ENCODE results near the gene PIK3C2G. TPM values are rescaled to one million over a fixed set of nuclear protein-coding genes. Genes with fewer than 3 reads are reported as not detected.

Gene PIK3C2G
- total RNA-seq, 1 experiment from 2014 or later: not detected

- Histone ChIP-seq H3K23ac (ENCODE audit: insufficient read length, low read depth, low read length) (no peak overlapping the region), H3K79me2 (ENCODE audit: insufficient read depth, low read length) (no peaks in the 10 kb centered on the region), H3K4me2 (ENCODE audit: insufficient read depth, insufficient read length, low read length) (no peak overlapping the region), H3K9ac (ENCODE audit: extremely low read depth, insufficient read length, low read length) (no peak overlapping the region), H3K9me3 (ENCODE audit: control insufficient read depth, low read depth, low read length) (no peaks in the 10 kb centered on the region), H2BK5ac (ENCODE audit: insufficient read length, low read length) (no peak overlapping the region), H3K56ac (ENCODE audit: insufficient read length, low read depth, low read length) (no peak overlapping the region), H3K14ac (ENCODE audit: insufficient read depth, low read length) (no peak overlapping the region), H2BK12ac (ENCODE audit: insufficient read length, low read depth, low read length) (no peak overlapping the region), H4K8ac (replicated peaks; ENCODE audit: insufficient read length, low read depth, low read length) (no peak overlapping the region), H2AK5ac (ENCODE audit: insufficient read length, low read length) (no peak overlapping the region), H3K27ac (ENCODE audit: insufficient read length, low read depth, low read length) (no peak overlapping the region), H2BK20ac (ENCODE audit: low read depth, low read length, poor library complexity, severe bottlenecking) (no peak overlapping the region), H3K23me2 (ENCODE audit: insufficient read length, low read depth, low read length, poor library complexity, severe bottlenecking) (no peaks in the 10 kb centered on the region), H4K20me1 (ENCODE audit: control insufficient read depth, insufficient read depth, insufficient read length) (no peaks in the 10 kb centered on the region), H3K27me3 (ENCODE audit: insufficient read depth, low read length) (no peaks in the 10 kb centered on the region), H2BK120ac (ENCODE audit: low read depth, low read length, poor library complexity, severe bottlenecking) (no peak overlapping the region), H3K79me1 (ENCODE audit: insufficient read depth, low read depth, low read length, poor library complexity, severe bottlenecking) (no peaks in the 10 kb centered on the region), H4K5ac (ENCODE audit: insufficient read length, low read depth, low read length) (no peak overlapping the region), H2BK15ac (ENCODE audit: low read depth, low read length) (no peak overlapping the region), H3K18ac (ENCODE audit: insufficient read length, low read depth, low read length) (no peak overlapping the region), H3K4ac (ENCODE audit: low read depth, low read length) (no peak overlapping the region), H3K4me1 (ENCODE audit: insufficient read depth, low read length) (0 out of 2 replicates have a peak, but pooled peaks cover 2% of the 10 kb centered on the region), H3T11ph (ENCODE audit: low read length) (no peak overlapping the region), H4K91ac (ENCODE audit: insufficient read length, low read depth, low read length) (no peak overlapping the region), H2AFZ (ENCODE audit: low read length) (no peak overlapping the region)
- DNase-seq: no peak
- TF ChIP-seq CTCF (conservative IDR thresholded peaks at IDR 0.05): no peak
- no CpG with 5 or more reads among the region's 3 CpGs for WGBS (ENCODE audit: extremely low coverage, insufficient read length, low lambda C conversion rate)
- Mint-ChIP-seq H3K4me1 (no peaks in the 10 kb centered on the region), H3K9me3 (peaks cover 0 to 4% of the 10 kb centered on the region in 2 experiments; a peak in 2 of 5 replicates), H3K27ac (no peak overlapping the region), H3K27me3 (ENCODE audit: low read depth) (no peaks in the 10 kb centered on the region), H3K4me3 (no peak overlapping the region), H3K36me3 (ENCODE audit: insufficient read depth in 1 of 3, low read depth in 3 of 3) (peaks cover 0 to 5% (median 0%) of the 10 kb centered on the region in 3 experiments; a peak in 2 of 7 replicates)
These were observed 428.5 kb downstream of the PIK3C2G start for GRCh38 chr12:18689771-18690170.
